Daoy (cell line): ENCODE measurements around the gene BIN2. TPM values are rescaled to one million over a fixed set of nuclear protein-coding genes. Genes with fewer than 3 reads are reported as not detected.
A peak's percentile ranks its signal among the peaks of the same experiment; 100 is the strongest.
"Not testable (repeated sequence)": the region's sequence is repeated elsewhere in the genome, so short reads cannot be mapped to it uniquely, and the experiment has no call there.

Source experiments
- DNase-seq: peaks from one replicate; pipeline ENCODE4 v3.0.0-alpha.2; 2015; ENCODE audit warnings: low read depth
- total RNA-seq: library from RNA; depleted of rRNA; stranded (reverse); fragments of >200 nt; shearing (Covaris generic); gene quantifications from 2 replicates; pipeline ENCODE4 v1.2.3, GENCODE V29; 2014; rRNA removed

Gene BIN2
- total RNA-seq, 1 experiment from 2014 or later, result not detected

- DNase-seq, result not testable (repeated sequence)
These were observed 64.4 kb downstream of the BIN2 start for GRCh38 chr12:51259600-51259999.

- DNase-seq, result no peak
These were observed 69.4 kb downstream of the BIN2 start for GRCh38 chr12:51254536-51254935.

- no peak for DNase-seq
These were observed 70.7 kb downstream of the BIN2 start for GRCh38 chr12:51253276-51253675.

GRCh38 chr12:51247523-51248206 lies 76.3 kb downstream of the BIN2 start:
- DNase-seq, result no peak

- peak; percentile 56 for DNase-seq
These were observed 77.6 kb downstream of the BIN2 start for GRCh38 chr12:51246254-51246853.

GRCh38 chr12:51245476-51246253 lies 78.3 kb downstream of the BIN2 start:
- no peak for DNase-seq

GRCh38 chr12:51244269-51244668 lies 79.7 kb downstream of the BIN2 start:
- no peak for DNase-seq

GRCh38 chr12:51242876-51243275 lies 81.1 kb downstream of the BIN2 start:
- no peak for DNase-seq

- DNase-seq, result no peak
These were observed 81.9 kb downstream of the BIN2 start for GRCh38 chr12:51242120-51242519.

GRCh38 chr12:51240971-51241370 lies 83.0 kb downstream of the BIN2 start:
- DNase-seq, result no peak

GRCh38 chr12:51238510-51239334 lies 85.3 kb downstream of the BIN2 start, which contains the start of gene DAZAP2:
TSS of gene DAZAP2 (plus strand) at chr12:51238826. CDS start at chr12:51238908, 82 bp downstream.
- DNase-seq, result peak; percentile 98

GRCh38 chr12:51238037-51238509 lies 85.9 kb downstream of the BIN2 start:
- DNase-seq, result no peak

GRCh38 chr12:51234530-51234929 lies 89.4 kb downstream of the BIN2 start:
- DNase-seq, result no peak

GRCh38 chr12:51232642-51233041 lies 91.3 kb downstream of the BIN2 start:
- no peak for DNase-seq

Other genes with a start within 250 kb of the BIN2 start
- 16.9 and 22.3 TPM in 2 replicates for gene CSRNP2, start 240.6 kb downstream of the BIN2 start, total RNA-seq
- gene TFCP2, start 151.0 kb downstream of the BIN2 start, total RNA-seq, result 4.9 and 9.5 TPM in 2 replicates
- gene POU6F1, start 106.1 kb downstream of the BIN2 start, total RNA-seq, result 0.71 and 4.2 TPM in 2 replicates
- 226 and 263 TPM in 2 replicates for gene DAZAP2, start 85.3 kb downstream of the BIN2 start, total RNA-seq
- 10.4 and 26.9 TPM in 2 replicates for gene SMAGP, start 53.8 kb downstream of the BIN2 start, total RNA-seq
- not detected in 2 replicates for gene CELA1, start 22.5 kb upstream of the BIN2 start, total RNA-seq
- 4.3 and 14.0 TPM in 2 replicates for gene GALNT6, start 67.2 kb upstream of the BIN2 start, total RNA-seq
- gene SLC4A8, start 100.7 kb upstream of the BIN2 start, total RNA-seq, result 2.3 and 16.6 TPM in 2 replicates